ENCODE measurements around the gene LATS2.

DNA sequence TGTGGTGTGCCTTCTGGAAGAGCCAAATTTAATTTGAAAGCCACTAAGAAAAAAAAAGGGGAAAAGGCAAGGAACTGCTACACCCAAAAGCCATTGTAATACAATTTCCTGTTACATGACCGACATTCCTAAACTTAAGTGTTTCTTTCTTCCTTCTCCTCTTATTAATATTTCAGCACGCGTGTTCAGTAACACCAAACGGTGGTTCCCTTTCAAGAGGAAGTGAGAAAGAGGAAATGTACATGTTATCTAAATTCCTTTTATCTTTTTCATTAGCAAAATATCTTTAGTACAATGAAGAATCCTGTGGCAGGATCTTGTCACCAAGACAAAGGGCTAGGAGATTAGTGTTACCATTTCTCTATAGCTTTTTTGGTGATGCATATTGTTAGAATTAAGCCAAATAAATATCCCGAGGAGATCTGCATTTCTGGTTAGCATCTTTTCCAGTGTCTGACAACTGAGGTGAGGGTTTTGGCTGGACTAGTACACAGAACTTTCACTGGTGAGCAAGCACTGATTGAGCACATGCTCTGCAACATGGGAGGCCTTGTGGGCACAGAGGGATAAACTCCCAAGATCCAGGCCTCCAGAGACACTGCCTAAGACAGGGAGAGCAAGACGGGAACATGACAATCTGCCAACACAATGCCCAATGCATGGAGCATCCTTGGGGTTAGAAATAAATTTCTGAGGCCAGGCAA, 22.1 kb downstream of the LATS2 start:
- TF ChIP-seq POLR2A (IDR thresholded peaks at IDR 0.05) (no peak), CTCF (IDR thresholded peaks at IDR 0.05) (no peak), POLR2AphosphoS5 (IDR thresholded peaks at IDR 0.05) (no peak)
